GM21576 (cell line): ENCODE results near the gene ST6GALNAC5.
"Not testable (repeated sequence)": the region's sequence is repeated elsewhere in the genome, so short reads cannot be mapped to it uniquely, and the experiment has no call there.

Experiments
- ATAC-seq: cut with Tn5 transposase; IDR thresholded peaks from one replicate; pipeline ENCODE4 v1.9.1; 2021; ENCODE audit warnings: mild to moderate bottlenecking, moderate library complexity; ENCODE audit not compliant: unreplicated experiment

The ST6GALNAC5 gene

GRCh38 chr1:76933847-76934815, 66.9 kb downstream of the ST6GALNAC5 start:
- no peak for ATAC-seq

GRCh38 chr1:76938304-76938703, 71.0 kb downstream of the ST6GALNAC5 start:
- no peak for ATAC-seq

- ATAC-seq: no peak
These were observed 72.0 kb downstream of the ST6GALNAC5 start for GRCh38 chr1:76939050-76939816.

- no peak for ATAC-seq
These were observed 72.5 kb downstream of the ST6GALNAC5 start for GRCh38 chr1:76939817-76940216.

GRCh38 chr1:76940571-76941335, 73.5 kb downstream of the ST6GALNAC5 start:
- ATAC-seq: no peak

GRCh38 chr1:76942549-76942948, 75.3 kb downstream of the ST6GALNAC5 start:
- no peak for ATAC-seq

GRCh38 chr1:76944942-76945341, 77.7 kb downstream of the ST6GALNAC5 start:
- ATAC-seq: no peak

GRCh38 chr1:76948846-76949245, 81.6 kb downstream of the ST6GALNAC5 start:
- ATAC-seq: no peak

GRCh38 chr1:76949503-76949902, 82.2 kb downstream of the ST6GALNAC5 start:
- ATAC-seq: no peak

GRCh38 chr1:76950306-76950705, 83.0 kb downstream of the ST6GALNAC5 start:
- ATAC-seq: no peak

GRCh38 chr1:76951153-76951552, 83.9 kb downstream of the ST6GALNAC5 start:
- no peak for ATAC-seq

GRCh38 chr1:76955652-76956051, 88.4 kb downstream of the ST6GALNAC5 start:
- ATAC-seq: no peak

GRCh38 chr1:76957961-76958360, 90.7 kb downstream of the ST6GALNAC5 start:
- no peak for ATAC-seq

GRCh38 chr1:76958828-76959227, 91.5 kb downstream of the ST6GALNAC5 start:
- ATAC-seq: no peak

- ATAC-seq: no peak
These were observed 92.3 kb downstream of the ST6GALNAC5 start for GRCh38 chr1:76959556-76959955.

- no peak for ATAC-seq
These were observed 94.0 kb downstream of the ST6GALNAC5 start for GRCh38 chr1:76961181-76961819.

GRCh38 chr1:76961820-76962207, 94.5 kb downstream of the ST6GALNAC5 start:
- ATAC-seq: no peak

GRCh38 chr1:76981267-76981666, 114.0 kb downstream of the ST6GALNAC5 start:
- ATAC-seq: not testable (repeated sequence)

- no peak for ATAC-seq
These were observed 122.7 kb downstream of the ST6GALNAC5 start for GRCh38 chr1:76989976-76990375.

GRCh38 chr1:76993036-76993435, 125.8 kb downstream of the ST6GALNAC5 start:
- no peak for ATAC-seq
